ENCODE results near the gene CAPZB.

CAPZB gene

DNA sequence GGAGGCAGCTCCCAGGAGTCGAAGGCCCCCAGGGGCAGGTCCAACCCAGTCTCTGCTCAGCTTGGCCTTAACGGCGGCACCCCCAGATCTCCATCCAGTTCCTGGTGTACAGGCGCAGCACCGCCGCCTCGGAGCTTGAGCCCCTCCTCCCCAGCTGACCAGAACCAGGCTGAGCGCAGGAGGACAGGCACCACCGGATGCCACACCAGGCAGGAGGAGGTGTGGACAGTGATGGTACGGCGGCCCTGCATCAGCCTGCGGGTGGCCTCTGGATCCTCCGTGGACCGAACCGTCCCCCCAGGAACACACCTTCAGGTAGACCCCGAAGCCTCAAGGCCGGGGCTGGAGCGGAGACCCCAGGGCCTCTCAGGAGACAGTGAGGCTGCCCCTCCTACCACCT, 156.9 kb downstream of the CAPZB start:
- DNase-seq (ENCODE audit: low spot score): no peak

DNA sequence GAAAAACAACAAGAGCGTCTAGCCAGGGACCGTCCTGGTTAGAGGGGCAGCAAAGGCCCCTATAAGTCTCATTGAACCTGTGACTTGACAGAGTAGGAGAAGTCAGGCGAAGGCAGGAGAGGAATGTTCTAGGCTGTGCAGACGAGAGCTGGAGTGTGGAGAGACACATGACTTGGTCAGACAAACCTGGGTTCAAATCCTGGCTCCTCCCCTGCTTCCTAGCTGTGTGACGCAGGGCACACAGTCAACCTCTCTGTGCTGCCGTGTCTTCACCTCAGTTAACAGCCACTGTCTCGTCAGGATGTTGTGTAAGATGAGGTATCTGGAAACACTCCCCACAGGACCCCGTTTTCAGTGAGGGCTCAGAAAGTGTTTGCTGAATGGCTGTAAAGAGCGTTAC, 157.6 kb downstream of the CAPZB start:
- no peak for DNase-seq (ENCODE audit: low spot score)

DNA sequence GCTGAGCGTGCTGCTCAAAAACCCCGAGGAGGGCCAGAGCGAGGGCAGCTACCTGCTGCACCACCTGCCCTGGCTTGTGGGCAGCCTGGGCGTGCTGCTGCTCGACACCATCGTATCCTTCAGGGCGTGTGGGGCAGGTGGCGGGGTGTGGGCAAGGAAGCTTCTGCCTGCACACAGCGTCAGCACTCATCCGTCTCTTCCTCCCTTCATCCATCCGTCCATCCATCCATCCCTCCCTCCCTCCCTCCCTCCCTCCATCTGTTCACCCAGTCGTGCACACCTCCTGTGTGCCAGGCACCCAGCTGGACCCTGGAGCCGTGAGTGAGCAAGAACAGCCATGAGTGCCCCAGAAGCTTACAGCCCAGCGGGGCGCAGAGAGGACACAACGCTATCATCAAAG, 158.0 kb downstream of the CAPZB start:
- no peak for DNase-seq (ENCODE audit: low spot score)

DNA sequence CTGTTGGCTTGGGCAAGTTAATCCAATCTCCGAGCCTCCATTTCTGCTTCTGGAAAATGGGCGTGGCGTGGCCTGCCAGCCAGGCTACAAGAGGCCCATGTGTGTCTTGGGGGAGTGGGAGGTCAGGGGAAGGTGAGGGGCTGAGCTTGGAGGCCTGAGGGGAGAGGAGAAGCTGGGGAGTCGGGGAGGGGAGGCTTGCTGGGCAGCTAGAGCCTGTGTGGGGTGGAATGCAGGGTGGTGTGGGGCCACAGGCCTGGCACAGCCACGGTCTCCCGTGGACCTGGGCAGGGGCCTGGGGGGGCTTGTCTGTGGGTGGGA, 158.6 kb downstream of the CAPZB start:
- DNase-seq (ENCODE audit: low spot score): no peak

DNA sequence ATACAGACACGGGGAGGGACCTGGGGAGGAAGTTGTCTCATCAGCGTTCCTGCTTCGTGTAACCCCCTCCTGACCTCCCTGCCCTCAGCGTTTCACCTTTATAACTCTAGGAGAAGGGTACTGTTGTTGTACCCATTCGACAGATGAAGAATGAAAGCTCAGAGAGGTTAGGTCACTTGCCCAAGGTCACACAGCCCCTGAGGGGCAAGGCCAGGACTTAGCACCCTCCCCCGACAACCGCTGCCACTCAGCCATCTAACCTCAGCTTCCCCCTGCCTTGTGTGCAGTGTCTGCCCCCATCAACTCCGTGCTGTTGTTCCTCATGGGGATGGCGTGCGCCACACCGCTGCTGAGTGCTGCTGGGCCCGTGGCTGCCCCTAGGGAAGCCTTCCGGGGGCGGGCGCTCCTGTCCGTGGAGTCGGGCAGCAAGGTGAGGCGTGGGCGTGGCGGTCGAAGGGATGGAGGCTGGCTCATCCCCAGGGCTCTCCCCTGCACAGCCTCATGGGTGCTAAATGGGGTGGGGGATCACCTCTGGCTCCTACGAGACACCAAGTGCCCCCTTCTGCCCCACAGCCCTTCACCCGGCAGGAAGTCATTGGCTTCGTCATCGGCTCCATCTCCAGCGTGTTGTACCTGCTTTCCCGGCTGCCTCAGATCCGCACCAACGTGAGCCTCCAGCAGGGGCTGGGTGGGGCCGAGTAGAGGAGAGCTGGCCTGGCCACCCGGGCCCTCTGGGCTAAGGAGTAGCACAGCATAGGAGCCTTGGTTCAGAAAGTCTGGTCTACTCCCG, 159.2 kb downstream of the CAPZB start:
- DNase-seq (ENCODE audit: low spot score): no peak

DNA sequence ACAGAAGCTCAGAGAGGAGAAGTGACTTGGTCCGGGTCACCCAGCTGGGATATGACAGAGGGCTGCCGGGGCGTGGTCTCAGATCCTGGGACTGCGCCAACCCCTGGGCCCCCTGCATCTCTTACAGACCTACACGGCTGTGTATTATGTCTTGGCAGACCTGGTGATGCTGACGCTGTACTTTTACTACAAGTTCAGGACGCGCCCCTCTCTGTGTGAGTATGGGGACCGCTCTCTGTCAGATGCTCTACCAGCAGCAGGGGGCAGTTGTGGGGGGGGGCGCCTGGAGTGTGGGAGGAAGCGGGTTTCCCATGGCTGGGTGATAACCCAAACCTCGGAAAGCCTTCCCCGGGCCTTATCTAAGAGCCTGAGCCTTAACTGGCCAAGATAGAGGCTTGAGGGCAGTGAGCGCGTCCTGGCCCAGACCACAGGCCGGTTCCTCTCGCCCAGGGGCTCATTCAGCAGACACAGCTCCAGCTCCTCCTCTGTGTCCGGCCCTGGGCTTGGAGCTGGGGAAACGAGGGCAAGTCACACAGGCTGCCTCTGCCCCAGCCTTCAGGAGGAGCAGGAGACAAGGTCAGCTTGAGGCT, 159.9 kb downstream of the CAPZB start:
- DNase-seq (ENCODE audit: low spot score): no peak

DNA sequence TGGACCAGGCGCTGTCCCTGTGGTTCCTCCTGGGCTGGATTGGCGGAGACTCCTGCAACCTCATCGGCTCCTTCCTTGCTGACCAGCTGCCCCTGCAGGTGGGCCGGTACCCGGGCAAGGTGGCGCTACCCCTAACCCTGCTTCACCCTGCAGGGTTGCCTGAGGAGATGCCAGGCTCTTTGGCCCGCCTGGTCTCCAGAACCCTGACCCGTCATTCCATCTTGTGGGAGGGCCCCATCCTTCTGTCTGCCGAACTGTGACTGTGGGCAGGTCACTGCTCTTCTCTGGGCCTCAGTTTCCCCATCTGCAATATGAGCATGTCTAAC, 160.7 kb downstream of the CAPZB start:
- no peak for DNase-seq (ENCODE audit: low spot score)

DNA sequence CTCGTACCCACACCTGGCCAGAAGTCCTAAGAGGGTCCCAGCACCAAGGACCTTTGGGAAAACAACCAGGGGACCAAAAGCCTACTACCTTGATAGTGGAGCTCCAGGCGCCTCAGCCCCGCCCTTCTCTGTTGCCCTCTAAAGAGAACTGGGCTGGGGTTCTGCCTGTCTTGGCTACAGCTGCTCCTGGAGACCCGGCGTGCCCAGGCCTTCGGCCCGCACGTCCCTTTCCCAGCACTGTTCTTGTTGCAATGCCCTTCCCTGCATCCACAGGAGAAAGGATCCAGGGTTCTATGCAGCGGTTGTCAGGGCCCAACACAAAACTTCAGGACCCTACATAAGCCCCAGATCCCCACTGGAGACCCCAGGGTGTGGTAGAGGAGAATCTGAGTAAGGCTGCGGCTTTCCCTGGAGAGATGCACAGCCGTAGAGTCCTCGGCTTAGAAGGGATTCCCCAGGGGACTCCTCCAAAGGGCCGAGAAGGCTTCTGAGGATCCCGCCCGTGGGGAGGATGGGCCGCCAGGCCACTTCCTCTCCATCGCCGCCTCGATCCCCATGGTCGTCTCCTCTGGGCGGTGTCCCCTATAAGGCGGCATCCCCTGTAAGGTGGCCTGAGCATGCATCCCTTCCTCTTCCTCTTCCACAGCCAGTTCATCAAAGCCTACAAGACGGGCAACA, 161.2 kb downstream of the CAPZB start:
- no peak for DNase-seq (ENCODE audit: low spot score)

DNA sequence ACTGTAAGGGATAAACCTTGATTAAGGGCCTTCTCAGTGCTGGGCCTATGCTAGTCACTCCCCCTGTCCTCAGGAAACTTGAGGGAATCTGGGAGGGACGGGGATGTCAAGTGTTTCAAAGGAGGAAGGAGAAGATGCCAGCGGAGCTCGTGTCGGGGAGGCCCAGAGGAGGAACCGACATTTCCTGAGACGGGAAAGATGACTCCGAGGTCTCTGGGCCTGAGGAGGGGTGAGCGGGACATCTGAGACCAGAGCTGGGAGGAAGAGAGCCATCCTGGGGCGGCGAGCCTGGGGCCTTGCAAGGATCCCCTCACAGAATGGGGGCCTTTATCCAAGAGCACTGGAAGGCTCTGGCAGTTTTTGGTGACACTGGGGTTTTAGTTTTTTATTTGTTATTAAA, 162.9 kb downstream of the CAPZB start:
- DNase-seq (ENCODE audit: low spot score): no peak

DNA sequence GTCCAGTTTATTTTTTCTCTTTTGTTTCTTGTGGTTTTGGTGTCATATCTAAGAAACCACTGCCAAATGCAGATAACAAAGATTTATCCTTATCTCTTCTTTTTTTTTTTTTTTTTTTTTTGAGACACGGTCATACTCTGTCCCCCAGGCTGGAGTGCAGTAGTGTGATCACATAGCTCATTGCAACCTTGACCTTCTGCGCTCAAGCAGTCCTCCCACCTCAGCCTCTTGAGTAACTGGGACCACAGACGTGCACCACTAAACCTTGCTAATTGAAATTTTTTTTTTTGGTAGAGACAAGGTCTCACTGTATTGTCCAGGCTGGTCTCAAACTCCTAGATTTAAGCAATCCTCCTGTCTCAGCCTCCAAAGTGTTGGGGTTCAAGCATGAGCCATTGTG, 164.3 kb downstream of the CAPZB start:
- DNase-seq (ENCODE audit: low spot score): no peak

DNA sequence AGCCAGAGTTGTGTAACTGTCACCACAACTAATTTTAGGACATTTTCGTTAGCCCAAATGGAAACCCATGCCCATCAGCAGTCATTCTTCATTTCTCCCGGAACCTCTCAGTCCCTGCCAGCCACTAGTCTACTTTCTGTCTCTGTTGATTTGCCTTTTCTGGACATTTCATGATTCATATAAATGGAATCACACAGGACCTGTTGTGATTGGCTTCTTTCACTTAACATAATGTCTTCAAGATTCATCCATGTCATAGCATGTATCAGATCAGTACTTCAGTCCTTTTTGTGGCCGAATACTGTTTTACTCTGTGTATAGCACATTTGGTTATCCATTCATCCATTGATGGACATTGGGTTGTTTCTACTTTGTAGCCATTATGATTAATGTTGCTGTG, 166.1 kb downstream of the CAPZB start:
- DNase-seq (ENCODE audit: low spot score): no peak

DNA sequence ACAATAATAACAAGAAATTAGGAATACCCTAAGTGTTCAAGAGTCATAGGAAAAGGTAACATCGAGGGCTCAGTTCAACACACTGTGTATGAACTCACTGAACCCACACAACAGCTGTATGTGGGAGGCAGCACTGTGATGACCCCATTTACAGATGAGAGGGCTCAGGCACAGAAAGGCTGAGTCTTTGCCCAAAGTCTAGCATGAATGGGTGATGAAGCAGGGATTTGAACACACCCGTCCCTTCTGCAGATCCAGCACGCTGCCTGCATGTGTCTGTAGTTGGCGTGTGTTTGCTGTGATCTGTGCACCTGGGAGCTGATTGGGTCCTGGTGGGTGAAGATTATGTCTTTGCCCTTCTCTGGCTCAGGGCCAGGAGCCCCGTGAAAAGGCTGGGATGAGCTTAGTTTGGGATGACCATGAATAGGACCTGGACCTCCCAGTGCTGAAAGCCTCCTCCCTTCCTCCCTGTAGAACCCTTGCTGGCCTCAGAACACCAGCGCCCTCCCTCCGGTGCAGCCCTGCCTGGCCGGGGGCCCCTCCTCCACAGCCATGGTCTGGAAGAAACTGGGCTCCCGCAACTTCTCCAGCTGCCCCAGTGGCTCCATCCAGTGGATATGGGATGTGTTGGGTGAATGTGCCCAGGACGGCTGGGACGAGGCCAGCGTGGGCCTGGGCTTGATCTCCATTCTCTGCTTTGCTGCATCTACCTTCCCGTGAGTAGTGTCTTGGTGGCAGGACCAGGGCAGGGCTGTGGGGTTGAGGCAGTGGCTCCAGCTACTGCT, 168.0 kb downstream of the CAPZB start:
- no peak for DNase-seq (ENCODE audit: low spot score)

DNA sequence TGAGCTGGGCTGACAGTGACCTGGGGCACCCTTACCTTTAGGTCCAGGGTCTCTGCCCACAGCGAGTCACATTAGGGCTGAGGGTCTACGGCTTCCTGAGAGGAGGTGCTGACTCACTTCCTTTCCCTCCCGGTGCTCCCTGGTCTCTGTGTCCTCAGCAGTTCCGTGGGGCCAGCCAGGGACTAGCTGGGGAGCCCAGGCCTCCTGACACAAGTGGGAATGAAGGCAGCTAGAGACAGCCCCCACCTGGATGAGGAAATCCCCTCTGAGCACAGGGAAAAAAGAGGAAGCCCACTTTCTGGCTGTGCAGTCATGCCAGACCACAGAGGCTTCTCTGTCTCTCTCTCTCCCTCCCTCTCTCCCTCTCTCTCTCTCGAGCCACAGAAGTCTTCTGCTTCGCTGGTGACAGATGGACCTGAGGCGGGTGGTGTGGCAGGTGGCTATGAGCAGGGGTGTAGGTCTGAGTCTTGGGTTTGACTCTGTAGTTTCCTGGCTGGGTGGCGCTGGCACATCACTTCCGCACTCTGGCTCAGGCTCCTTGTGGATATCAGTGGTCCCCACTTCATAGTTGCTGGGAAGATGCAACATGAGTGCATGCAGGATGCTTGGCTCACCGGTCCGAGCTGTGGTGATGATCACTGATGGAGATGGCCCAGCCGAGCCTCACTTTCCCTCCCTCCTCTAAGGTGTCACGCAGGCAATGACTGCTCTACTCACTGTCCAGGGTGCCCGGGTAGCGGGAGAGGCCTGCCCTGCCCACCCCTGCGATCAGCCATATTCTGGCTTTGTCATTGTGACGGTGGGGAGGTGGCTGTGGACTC, 169.8 kb downstream of the CAPZB start:
- DNase-seq (ENCODE audit: low spot score): peak; percentile 59

DNA sequence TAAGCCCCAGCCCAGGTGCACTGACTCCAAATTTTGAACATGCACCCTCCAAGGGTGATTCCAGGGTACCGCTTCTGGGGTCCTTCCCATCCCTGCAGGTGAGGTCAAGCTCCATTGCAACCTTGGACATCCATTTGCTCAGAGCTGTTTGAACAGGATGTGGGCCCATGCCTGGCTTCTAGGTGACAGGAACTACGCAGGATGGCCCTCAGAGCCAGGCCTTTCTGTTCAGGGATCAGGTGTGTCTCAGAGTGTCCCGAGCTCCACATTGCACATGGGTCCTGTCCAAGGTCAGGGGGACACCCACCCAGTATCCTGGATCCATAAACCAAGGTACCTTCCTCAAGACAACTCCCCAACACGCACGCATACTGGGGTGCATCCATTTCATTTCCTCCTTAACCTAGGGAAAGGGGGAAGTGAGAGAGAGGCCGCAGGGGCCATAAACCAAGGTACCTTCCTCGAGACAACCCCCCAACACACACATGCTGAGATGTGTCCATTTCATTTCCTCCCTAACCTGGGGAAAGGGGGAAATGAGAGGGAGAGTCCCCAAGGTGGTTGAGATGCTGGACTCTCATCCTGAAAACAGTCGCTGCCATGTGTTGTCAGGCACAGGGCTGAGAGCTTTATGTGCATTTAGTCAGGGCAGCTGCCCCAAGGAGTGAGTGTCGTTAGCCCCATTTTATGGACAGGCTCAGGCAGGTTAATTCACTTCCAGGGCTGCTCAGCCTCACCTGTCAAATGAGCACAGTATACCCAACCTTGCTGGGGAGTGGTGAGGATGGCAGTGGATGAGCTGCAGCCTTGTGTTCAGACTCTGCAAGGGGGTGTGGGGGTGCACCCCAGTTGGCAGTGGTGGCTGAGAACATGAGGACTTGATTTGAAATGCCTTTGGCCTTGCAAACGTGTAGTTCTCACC, 171.1 kb downstream of the CAPZB start:
- no peak for DNase-seq (ENCODE audit: low spot score)

DNA sequence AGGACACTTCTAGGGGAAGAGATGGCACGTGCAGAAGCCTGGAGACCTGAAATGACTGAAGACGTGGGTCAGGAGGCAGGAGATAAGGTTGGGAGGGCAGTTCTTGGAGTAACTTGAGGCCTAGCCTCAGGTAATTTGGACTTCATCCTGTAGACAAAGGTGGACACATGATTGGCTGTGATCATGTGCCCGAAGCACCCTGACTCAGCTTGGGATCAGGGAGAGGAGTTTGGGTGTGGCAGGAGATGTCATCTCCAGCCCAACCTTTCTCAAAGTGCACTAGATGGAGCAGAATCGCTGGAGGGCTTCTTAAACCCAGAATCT, 171.7 kb downstream of the CAPZB start:
- DNase-seq (ENCODE audit: low spot score): no peak

DNA sequence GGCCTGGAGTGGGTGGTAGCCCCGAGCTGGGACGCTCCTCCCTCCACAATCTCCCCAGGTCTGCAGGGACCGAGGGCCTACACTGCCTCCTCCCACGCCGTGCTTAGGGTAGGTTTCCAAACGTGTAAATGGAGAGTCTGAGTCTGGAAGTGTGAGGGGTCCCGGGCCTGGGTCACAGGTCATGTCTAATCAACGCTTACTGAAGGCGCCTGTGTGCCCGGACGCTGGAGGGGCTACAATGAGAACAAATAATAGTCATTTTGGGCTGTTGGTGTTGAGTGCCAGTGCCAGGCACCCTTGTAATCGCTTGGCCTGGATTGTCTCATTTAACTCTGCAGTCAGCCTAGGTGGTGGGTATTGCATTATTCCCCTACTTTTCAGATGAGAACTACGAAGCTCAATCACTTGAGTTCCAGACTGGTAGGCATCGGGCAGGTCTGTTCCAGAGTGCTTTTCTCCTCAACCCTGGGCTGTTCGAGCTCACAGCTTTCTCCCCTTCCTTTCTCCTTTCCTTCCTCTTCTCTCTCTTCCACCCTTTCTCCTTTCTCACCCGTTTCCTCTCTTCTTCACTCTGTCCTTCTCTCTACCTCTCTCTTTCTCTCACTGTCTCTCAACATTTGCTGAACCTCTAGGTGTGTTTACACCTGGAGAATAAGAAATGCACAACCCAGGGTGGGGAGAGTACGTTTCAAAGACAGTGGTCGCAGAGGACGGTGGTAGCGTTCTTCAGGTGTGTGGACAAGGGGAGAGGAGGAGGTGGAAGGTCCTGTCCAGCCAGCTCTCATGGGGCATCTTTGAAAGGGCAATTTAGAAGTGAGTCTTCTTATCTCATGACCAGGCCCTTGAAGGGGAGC, 172.3 kb downstream of the CAPZB start:
- DNase-seq (ENCODE audit: low spot score): no peak

DNA sequence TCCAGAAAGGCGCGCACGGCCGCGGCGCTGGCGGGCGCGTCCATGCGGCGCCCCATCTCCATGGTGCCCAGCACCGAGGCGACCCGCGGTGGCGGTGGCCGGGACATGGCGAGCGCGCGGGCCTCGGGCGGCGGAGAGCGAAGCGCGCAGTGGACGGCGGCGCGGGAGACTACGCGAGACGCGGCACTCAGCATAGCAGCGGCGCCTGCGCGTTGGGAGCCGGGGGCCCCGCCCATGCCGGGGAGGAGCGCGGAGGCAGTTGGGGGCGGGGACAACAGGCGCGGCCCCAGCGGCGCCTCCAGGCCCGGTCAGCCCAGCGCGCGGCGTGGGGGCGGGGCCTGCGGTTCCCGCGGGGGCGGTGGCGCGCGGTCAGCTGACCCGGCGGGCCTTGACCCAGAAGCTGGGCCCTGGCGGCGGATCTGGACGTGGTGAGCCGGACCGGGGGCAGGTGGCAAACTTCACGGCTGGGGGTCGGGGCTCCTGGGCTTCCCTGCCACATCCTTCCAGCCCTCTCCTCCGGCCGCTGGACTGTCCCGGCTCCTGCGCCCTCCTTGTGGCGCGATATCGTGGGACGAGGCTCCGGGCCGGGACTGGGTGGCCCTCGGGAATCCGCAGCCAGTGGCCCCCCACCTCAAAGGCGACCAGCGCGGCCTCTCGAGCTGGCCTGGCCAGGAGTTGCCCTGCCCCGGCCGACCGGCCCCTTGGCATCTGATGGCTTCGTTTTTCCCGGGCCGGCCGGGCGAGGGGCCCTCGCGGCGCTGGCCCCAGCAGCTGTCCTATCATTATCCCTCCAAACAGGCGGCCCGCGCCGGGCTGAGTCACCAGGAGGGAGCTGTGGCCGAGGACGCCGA, 173.2 kb downstream of the CAPZB start, which contains the start of the genes AKR7A2 and SLC66A1:
Gene AKR7A2, minus strand, starts transcription at position 214 of the 851 bp plus-strand sequence. Its CDS starts 20 bp downstream, at position 194.
Gene SLC66A1, plus strand, starts transcription at position 396 of the 851 bp plus-strand sequence. CDS start 5,352 bp downstream, outside the sequence.
- DNase-seq (ENCODE audit: low spot score): peak; percentile 97

DNA sequence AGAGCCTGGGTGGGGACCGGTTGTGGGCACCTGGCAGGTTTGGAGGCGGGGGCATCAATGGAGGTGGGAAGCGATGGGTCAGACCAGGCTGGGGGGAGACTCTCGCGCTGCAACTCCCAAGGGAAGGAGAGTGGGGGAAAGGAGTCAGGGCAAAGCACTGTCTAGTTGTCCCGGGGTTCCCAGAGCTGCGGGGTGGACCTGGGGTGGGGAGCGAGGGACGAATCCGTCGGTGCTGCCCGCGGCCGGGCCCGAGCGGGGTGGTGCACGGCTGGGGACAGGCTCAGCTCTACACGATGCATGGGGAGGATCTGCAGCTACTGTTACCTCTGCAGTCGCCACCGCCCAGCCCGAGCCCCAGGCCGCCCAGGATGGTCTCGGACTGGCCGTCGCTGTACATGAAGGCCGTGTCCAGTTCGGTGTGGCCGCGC, 173.8 kb downstream of the CAPZB start:
- DNase-seq (ENCODE audit: low spot score): peak; percentile 36
